Stimulated activated CD4-positive, alpha-beta T cell treated with anti-CD3 and anti-CD28 coated beads, Interleukin-2, amount 100 ng/mL, for 48 hours (primary cell): ENCODE data around the gene FLNB.

Source experiments
- DNase-seq, 2 donors: peaks; one replicate each; pipeline ENCODE4 v3.0.0-alpha.2; 2020

Gene FLNB

DNA sequence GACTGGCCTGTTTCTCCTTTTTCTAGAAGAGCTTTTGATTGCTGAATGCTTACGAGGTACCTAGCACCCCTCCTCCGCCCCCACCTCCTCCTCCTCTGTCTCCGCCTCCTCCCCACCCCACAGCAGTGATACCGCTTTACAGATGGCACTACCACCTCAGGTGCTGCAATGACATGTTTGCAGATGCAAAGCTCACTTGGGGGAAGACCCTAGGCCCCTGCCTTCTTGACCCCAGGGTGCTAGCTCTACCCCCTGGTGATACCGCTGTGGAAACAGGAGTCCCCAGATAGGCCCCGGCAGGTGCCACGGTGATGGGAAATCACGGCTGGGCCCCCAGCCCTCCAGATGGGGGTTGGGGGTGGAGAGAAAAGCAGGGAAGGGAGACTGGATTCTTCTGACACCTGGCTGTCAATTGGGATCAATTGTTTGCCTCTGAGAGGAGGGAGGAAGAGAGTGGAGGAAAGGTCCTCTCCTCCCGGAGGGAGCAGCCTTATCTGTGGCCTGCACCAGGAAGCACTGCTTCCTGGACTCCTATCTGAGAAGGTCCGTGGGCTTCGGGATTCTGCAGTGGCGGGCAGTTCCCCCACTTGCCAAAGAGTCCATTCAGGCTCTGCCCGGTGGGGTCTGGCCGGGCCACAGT is 164.9 kb downstream of the FLNB start:
- DNase-seq, result no peak

GRCh38 chr3:58173669-58174398 is 165.6 kb downstream of the FLNB start:
- DNase-seq, result peak in 1 of 2 donors; percentile 17

DNA sequence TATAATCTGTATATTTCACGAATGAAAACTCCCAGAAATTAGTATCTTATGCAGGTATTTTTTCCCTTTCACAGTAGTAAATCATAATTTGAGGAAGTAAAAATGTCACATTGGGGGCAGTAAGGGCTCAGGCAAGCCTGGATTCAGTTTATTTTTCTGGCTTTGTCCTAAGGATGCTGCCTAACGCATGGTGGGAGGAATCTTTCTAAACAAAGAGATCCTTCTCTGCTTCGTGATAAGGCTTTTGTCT is 166.9 kb downstream of the FLNB start:
- DNase-seq, result no peak

- DNase-seq, result no peak
These were observed 167.4 kb downstream of the FLNB start for GRCh38 chr3:58175437-58176184.

DNA sequence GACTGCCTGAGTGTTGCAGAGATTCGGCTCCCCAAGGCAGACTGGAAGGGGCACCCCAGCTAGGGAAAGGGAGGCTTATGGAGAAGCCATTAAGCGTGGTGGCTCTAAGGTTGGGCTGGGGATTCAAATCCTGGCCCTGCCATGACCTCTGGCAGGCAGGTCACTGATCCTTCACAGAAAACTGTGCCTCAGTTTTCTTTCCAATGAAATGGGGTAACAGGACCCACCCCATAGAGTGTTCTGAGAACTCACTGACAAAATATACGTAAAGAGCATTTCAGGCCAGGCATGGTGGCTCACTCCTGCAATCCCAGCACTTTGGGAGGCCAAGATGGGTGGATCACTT is 167.9 kb downstream of the FLNB start:
- no peak for DNase-seq

DNA sequence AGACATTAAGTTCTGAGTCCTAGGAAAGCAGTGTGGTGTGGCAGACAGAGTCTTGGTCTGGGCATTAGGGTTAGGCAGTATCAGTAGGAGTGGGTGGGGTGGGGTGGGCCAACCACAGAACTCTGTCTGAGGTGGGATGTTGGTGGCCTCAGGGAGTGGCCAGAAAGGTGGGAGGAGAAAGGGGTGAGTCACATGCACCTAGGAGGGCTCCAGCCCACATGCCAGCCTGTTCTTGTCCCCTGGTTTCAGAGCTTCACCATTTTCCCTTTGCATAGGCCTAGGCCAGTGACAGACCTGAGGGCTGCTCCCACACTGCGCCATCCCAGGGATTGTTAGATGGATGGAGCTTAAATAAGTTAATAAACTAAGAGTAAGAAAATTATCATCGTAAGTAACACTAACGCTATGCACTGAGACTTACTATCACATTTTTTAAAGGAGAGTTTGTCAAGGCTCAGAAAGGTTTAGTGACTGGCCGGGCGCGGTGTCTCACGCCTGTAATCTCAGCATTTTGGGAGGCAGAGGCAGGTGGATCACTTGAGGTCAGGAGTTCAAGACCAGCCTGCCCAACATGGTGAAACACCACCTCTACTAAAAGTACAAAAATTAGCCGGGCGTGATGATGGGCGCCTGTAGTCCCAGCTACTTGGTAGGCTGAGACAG is 168.7 kb downstream of the FLNB start:
- DNase-seq, result no peak

DNA sequence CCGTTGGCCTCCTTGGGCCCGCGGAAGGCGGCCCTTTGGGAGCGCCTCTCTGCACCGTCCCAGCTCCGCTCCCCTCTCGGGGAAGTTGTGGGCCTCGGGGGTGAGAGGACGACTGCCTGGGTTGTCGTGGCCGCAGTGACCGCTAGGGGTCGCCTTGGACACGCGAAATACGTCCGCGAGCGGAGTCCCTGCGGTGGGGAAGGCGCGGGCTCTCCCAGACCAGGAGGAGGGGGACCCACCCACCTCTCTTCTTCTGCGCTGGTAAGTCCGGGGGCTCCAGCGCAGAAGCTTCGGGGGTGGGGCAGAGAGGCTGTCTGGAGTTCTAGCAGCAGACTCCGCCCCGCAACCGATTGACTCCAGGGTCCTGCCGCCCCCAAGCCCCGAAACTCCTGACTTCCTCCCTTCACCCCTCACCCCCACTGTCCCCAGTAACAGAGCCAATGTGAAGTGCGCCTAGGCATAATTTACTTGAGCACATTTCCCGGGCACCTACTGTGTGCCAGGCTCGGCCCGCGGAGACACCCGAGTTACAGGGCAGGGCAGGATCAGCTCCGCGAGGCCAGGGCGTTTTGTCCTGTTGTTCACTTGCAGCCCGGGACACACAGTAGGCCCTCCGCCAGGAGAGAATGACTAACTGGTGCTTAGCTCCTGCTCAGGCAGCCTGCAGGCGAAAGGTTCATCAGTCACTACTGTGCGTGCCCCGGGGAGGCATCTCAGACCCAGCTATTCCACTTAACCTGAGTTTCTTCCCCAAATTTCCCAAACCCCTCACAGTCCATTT is 169.7 kb downstream of the FLNB start:
- peak; percentile 93 to 95 for DNase-seq

DNA sequence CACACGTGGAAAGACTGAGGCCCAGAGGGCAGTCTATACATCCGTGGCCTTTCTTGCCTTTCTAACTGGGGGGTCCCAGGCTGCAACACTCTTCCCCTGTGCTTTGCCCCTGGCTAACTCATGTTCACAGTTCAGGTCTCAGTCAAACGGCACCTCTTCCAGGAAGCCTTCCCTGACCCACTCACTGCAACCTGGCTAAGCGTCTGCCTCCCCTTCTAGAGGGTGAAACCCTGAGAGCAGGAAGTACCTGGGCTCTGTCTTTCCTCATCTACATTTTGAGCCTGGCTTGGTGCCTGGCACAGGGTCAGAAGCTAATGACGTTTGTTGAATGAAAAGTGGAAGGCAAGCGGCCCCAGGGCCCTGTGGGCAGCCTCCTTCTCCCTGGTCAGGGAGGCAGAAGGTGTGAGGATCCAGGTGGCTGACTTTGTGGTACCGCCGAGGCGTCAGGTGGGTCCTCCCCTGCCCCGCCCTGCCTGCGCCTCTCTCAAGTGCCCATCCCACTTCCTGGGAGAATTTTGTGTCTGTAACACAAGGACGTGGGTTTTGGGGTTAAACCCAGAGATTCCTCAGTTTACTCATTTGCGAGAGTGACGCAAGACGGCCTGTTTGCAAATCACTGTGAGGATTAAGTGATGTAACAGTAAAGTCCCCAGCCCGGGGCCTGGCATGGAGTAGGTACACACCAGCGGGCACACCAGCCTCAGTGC is 170.5 kb downstream of the FLNB start:
- no peak for DNase-seq

DNA sequence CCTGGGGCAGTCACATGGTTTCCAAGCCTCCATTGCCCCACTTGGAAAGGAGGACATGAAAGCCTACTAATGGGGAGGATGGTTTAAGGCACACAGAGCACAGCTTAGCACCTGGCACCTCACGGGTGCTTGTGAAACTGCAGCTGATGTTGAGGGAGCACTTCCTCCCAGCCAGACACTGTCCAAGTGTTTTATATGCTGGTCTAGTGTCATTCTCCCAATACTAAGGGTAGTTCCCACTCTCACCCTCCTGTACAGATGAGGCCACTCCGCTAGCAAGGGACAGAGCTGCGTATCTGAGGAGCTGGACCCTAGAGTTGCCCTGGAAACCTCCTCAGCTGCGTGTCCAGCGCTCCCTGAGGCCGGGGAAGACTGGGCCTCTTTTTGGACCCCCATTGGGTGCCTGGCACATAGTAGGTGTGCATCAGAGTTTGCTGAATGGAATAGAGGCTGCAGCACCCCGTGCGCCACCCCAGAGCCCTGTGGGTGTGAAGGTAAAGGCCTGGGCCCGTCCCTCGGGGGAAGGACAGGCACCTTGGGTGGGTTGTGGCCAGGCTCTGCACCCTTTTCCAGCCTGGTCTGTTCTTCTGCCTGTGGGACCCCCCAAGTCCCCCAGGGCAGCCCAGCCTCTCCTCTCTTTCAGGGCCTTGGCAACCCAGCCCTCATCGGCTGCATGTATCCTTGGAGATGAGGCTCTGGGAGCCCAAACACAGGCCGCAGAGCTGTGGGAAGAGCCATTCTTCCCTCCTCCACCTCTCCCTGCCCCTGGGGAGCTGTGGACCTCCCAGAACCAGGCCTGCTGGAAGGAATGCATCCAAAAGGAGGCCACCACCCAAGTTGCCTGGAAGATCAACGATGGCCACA is 171.2 kb downstream of the FLNB start:
- no peak for DNase-seq

DNA sequence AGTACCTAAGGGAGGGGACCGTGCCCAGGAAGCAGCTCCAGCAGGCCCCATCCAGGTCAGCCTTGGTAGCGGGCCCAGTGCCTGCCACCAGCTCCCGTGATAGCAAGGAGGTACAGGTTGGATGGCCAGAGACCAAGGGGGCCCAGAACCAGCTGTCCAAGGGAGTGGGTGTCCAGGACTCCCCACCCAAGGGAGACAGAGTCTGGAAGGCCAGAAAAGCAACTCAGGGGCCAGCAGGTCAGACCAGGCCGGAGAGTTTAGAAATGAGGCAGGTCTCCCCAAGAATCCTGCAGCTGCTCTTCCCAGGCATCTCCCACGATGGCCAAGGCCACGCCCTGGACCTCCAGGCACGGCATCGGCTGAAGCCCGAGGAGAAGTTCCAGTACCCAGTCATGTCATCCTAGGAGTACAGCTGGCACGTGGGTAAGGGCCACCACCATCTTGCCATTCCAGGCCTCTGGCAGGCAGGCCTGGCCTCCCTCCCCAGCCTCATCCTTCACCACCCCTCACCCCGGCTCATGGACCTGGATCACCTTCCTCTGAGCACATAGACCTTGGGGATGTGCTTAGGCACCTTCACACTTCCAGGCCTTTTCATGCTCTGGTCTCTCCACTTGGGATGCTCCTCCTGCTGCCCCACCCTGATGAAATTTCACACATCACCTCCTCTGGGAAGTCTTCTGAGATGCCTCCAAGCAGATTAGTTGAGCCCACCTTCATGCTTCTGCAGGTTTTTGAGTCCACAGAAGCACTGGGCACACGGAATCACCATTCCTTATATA is 172.1 kb downstream of the FLNB start:
- no peak for DNase-seq

DNA sequence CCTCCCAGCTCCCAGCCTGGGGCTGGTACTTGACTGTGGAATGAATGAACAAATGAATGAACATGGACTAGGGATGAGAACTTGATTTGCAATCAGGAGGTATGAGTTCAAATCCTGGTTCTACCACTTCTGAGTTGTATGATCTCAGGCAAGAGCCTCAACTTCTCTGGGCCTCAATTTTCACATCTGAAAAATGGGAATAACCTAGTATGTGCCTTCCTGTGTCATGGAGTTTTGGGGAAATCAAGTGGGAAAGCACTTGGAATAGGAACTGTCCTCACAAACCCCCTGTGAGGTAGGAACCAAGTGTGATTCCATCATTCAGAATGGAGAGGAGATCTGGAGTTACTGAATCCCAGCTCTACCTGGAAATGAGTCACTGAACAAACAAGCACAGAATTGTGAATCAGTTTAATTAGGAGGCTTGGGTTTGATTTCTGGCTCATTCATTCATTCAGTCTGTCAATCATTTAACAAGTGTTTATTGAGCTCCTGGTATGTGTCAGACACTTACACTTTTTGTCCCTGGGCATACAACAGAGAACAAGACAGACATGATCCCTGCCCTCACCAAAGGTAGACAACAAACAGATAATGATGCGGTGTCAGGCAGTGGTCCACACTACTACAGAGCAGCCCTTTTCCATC is 172.8 kb downstream of the FLNB start:
- no peak for DNase-seq

- DNase-seq, result no peak
These were observed 175.0 kb downstream of the FLNB start for GRCh38 chr3:58183221-58183620.

GRCh38 chr3:58183891-58184290 is 175.7 kb downstream of the FLNB start:
- no peak for DNase-seq

- DNase-seq, result no peak
These were observed 176.2 kb downstream of the FLNB start for GRCh38 chr3:58184309-58184981.

GRCh38 chr3:58184982-58185360 is 176.7 kb downstream of the FLNB start:
- DNase-seq, result no peak

GRCh38 chr3:58188173-58188564 is 179.9 kb downstream of the FLNB start:
- DNase-seq, result no peak

- no peak for DNase-seq
These were observed 180.8 kb downstream of the FLNB start for GRCh38 chr3:58188921-58189451.

DNA sequence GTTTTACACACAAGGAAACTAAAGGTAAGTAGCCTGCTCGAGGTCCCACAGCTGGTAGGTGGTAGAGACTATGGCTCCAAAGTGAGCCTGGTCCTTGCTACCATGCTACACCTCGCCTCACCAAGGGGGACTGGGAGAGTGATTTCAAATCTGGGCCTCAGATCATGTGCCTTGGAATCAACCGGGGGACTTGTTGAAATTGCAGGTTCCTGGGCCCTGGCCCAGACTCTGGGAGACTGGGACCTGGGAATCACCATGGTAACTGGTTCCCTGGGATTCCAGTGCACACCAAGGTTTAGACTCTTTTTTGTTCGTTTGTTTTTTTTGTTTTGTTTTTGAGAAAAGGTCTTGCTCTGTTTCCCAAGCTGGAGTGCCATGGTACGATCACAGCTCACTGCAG is 181.5 kb downstream of the FLNB start:
- no peak for DNase-seq

GRCh38 chr3:58190291-58190690 is 182.1 kb downstream of the FLNB start:
- no peak for DNase-seq
